LNCAP (cell line): ENCODE measurements around the gene MTG2.
A peak's percentile ranks its signal among the peaks of the same experiment; 100 is the strongest.

Source experiments
- TF ChIP-seq, protein P1 (sequence below): fragments of 450-650 bp; IDR thresholded peaks from 2 replicates; pipeline ENCODE4 v1.5.1; 2017; ENCODE audit warnings: mild to moderate bottlenecking

Gene MTG2

DNA sequence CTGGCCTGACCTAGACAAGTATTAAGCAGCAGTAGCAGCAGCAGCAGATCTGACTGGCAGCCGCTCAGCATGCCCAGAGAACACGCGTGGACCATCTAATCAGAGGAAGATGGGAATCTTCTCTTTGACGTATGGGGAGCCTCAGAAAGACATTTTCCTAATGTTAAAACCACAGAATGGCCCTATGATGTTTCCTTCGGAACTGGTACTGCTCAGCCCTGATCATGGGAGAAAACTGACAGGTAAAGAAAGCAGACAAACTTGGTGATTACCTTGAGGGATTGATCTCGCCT, 45.8 kb upstream of the MTG2 start:
- TF ChIP-seq, protein P1, sequence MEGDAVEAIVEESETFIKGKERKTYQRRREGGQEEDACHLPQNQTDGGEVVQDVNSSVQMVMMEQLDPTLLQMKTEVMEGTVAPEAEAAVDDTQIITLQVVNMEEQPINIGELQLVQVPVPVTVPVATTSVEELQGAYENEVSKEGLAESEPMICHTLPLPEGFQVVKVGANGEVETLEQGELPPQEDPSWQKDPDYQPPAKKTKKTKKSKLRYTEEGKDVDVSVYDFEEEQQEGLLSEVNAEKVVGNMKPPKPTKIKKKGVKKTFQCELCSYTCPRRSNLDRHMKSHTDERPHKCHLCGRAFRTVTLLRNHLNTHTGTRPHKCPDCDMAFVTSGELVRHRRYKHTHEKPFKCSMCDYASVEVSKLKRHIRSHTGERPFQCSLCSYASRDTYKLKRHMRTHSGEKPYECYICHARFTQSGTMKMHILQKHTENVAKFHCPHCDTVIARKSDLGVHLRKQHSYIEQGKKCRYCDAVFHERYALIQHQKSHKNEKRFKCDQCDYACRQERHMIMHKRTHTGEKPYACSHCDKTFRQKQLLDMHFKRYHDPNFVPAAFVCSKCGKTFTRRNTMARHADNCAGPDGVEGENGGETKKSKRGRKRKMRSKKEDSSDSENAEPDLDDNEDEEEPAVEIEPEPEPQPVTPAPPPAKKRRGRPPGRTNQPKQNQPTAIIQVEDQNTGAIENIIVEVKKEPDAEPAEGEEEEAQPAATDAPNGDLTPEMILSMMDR: no peak; the same call in none of the 2 replicates

DNA sequence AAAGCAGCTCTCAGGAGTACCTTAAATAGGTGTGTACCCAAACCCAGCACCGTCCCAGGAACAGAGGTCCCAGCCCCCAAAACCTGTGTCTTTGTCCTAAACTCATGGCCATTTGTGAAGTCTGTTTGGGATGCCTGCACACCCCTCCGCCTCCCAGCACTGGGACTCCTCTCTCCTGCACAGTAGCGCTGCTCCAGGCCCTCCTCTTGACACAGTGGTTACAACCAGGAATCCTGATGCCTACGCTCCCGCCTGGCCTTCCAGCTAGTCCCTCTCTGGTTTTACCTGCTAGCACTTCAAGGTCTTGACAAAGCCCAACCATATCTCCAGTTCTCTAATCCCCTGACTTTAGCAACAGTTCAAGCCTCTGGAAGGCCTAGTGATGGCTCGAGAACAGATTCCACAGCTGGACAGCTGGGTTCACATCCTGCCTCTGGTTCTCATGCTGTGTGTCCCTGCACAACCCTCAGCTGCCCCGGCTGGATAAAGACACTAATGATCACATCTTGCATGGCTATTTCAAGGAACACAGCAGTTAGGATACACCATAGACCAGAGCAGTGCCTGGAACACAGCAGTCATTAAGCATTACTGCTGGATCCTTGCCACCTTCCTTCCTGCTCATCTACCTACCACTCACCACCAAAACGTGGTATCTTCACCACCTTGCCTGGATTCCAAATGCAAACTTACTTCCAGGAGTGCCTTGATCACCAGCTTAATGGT, 45.2 kb upstream of the MTG2 start:
- TF ChIP-seq, protein P1: no peak

DNA sequence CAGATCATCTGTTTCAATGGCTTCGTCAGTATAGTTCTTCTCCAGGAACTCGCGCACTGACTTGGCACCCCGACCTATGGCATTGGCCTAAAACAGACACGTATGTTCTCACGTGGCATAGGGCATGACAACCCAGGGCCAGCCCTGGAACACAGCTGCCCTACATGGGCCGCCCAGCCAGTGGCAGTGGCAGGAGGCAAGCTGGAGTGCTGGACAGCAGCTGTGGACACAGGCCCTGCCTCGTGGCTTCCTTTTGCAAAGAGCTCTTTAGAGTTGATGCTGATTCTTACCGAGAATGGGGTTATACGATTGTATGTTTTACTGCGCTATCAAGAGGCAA, 44.7 kb upstream of the MTG2 start:
- TF ChIP-seq, protein P1: no peak

DNA sequence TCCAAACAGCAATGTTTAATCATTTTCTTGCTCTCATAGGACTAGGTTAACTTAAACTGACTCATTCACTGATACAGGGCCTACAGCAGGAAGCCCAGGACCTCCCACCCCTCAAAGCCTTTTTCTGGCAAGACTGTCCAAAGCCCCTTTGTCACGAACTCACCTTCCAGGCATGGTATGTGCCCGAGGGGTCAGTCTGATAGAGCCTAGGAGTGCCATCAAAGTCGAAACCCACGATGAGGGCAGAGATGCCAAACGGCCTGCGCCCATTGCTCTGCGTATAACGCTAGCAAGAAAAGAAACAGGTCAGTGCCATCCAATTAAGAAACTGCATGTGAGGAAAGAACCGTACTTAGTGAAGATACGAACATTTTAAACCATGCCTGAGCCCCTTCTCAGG, 43.9 kb upstream of the MTG2 start:
- TF ChIP-seq, protein P1: no peak

DNA sequence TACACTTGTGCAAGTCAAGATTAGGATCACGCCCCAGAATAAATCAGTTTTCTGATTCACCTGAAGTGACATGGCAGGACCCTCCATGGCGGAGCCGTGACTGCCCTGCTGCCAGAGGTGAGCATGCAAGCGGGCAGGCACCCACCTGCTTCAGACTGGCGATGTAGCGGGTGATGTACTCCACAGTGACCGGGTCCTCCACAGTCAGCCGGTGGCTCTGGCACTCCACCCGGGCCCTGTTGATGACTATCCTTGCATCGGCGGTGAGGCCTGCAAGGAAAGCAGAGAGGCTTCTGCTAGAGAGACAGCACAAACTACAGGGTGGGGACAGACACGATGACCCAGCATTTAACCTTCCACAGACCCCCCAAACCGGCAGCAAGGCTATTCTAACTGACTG, 43.2 kb upstream of the MTG2 start:
- TF ChIP-seq, protein P1: no peak

DNA sequence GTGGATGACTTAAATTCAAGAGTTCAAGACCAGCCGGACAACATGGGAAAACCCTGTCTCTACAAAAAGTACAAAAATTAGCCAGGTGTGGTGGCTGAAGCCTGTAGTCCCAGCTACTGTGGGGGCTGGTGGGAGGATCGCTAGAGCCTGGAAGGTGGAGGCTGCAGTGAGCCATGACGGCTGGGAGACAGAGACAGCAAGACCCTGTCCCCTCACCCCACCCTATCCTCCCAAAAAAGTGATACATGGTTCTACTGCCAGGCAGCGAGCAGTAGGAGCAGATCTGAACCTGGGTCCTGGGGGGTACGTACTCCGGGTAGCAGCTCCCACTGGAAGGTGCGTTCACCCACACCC, 41.8 kb upstream of the MTG2 start:
- TF ChIP-seq, protein P1: no peak

DNA sequence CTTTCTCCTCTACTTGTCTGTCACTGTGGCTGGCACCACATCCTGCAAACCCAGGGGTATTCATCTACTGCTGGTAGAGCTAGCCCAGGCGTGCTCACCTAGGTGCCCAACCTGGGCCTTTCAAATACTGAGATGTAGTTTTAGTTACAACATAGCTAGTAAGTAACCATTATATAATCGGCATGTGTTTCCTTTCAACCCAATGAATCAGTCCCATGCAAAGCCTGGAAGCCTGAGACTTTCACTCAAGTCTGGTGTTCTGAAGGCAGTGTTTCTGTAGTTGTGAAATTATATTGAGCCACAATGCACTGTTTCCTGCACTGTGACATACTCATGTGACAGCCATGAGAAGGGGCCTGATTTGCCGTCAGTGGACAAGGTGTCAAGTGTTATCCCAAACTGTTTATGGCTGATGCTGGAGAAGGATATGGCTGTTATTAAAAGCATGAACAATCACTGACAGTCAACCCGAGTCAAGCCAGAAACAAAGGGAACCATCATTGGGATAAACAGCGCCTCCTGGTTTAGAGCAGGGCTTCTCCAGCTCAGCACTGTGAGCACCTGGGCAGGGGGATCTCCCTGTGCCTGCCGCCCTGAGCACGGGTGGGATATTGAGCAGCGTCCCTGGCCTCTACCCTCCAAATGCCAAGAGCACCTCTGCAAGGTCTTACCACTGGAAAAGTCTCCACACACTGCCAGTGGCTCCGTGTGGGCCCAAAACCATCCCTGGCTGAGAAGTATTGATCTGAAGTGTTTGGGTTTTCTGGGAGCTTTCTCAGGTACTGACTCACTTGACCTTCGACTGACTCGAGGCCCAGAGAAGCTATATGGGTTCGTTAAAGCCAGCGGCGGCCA, 41.2 kb upstream of the MTG2 start:
- TF ChIP-seq, protein P1: peak; percentile 56
